ENCODE results near the gene CA9.
A peak's percentile ranks its signal among the peaks of the same experiment; 100 is the strongest.

CA9 gene

DNA sequence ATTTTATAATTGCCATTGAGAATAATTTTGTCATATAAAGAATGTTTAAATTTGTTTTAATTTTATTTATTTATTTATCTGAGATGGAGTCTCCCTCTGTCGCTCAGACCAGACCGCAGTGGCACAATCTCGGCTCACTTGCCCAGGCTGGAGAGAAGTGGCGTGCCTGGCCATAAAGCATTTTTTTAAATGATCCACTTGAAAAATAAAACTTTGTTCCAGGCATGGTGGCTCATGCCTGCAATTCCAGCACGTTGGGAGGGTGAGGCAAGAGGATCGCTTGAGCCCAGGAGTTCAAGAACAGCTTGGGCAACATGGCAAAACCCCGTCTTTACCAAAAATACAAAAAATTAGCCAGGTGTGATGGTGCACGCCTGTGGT is 20.9 kb upstream of the CA9 start:
- no peak for DNase-seq

DNA sequence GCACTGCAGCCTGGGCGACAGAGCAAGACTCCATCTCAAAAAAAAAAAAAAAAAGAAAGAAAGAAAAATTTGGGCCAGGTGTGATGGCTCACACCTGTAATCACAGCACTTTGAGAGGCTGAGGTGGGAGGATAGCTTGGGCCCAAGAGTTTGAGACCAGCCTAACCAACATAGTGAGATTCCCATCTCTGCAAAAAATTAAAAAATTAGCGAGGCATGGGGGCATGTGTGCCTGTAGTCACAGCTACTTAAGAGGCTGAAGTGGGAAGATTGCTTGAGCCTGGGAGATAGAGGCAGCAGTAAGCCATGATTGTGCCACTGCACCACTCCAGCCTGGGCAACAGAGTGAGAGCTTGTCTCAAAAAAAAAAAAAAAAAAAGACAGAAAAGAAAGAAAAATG is 20.1 kb upstream of the CA9 start:
- no peak for DNase-seq

DNA sequence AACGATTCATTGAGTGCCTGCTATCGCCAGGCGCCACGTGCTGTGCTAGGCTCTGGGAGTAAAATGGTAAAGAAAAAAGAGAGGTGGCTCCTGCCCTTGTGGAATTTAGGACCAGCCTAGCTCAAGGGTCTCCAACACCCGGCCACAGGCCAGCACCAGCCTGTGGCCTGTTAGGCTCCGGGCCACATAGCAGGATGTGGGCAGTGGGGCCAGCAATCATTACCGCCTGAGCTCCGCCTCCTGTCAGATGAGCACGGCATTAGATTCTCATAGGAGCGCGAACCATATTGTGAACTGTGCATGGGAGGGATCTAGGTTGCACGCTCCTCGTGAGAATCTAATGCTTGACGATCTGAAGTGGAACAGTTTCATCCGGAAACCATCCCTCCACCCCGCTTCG is 17.4 kb upstream of the CA9 start:
- peak; percentile 26 for DNase-seq

DNA sequence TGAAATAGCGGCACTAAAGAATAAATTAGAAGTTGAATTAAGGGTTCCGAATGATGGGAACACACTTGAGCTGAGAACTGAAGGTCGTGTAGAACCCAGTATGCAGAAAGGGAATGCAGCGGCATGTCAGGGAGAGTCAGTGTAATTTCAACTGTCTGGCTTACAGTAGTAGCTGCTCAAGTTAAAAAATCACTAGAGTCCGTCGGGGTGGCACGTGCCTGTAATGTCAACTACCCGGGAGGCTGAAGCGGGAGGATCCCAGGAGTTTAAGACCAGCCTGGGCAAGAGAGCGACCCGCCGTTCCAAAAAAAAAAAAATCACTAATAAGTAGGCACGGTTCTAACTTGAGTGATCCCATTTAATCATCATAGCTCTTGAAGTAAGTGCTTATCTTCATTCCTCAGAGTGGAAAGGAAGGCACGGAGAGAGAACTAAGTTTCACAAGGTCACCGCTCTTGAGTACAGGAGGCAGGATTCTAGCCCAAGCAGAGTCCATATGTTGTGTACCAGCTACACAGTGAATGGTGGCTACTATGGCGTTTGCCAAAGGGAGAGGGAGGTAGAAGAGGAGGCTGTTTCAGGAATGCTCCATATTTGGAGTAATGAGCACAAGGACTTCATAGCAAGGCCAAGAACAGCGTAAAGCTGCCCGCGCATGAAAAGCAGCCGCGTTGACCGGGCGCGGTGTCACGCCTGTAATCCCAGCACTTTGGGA is 16.7 kb upstream of the CA9 start:
- no peak for DNase-seq

DNA sequence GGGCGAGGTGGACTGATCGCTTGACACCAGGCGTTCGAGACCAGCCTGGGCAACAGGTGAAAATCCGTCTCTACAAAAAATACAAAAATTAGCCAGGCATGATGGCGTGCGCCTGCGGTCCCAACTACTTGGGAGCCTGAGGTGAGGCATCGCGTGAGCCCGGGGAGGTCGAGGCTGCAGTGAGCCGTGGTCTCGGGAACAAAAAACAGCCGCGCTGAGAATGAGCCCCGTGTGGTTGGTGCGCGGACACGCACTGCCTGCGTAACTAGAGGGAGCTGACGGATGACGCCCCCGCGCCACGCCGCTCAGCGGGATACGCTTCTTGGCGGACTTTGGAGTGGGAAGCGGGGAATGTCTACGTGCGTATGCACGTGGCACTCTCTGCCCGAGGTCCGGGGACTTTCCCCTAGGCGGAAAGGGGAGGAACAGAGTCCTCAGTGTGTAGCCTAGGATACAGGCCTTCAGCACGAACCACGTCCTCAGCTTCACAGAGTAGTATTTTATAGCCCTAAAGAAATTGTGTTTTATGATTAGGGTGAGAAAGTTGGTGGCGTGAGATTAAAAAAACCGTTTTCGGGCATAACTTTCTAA is 16.1 kb upstream of the CA9 start, which contains the start of gene RMRP:
Gene RMRP, minus strand, starts transcription at position 474 of the 591 bp plus-strand sequence.
- peak; percentile 93 for DNase-seq

DNA sequence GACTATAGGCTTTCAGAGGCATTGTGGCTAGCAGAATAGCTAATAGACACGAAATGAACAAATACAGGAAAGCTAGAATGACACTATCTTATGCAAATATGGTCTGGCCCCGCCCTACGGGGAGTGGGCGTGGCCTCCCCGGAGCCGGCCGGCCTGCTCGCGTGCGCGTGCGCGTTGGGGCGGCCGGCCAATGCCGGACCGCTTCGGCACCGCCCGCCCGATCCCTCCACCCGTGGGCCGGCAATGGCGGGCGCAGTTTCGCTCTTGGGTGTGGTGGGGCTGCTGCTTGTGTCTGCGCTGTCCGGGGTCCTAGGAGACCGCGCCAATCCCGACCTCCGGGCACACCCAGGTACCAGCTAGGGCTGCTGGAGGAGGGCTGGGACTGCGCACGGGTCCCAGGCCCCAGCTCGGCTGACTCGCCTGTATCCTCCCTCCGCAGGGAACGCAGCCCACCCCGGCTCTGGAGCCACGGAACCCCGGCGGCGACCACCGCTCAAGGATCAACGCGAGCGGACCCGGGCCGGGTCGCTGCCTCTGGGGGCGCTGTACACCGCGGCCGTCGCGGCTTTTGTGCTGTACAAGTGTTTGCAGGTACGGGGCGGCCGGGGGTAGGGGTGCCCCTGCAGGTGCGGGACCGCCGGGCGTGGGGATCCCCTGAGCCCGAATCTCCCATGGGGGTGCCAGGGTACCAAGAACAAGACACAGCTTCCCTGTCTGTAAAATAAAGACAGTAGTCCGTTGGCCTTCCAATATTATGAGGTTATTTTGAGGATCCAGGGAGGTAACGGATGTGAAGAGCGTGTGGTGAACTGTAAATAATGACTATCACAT is 15.4 kb upstream of the CA9 start, which contains the start of gene CCDC107:
Gene CCDC107, plus strand, starts transcription at position 156 of the 831 bp plus-strand sequence. Its CDS starts 88 bp downstream, at position 244.
- DNase-seq, result peak; percentile 84

DNA sequence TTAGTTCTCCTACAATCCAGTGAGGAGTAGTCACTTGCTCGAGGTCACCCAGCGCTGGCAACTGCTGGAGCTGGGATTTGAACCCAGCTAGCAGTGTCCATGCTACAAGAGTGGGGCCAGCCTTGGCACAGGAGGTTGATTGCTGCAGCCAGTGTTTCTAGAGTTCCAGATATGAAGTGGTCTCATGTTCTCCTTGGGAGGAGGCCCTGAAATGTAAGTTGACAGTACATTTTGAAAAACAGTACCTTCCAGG is 14.8 kb upstream of the CA9 start:
- no peak for DNase-seq

DNA sequence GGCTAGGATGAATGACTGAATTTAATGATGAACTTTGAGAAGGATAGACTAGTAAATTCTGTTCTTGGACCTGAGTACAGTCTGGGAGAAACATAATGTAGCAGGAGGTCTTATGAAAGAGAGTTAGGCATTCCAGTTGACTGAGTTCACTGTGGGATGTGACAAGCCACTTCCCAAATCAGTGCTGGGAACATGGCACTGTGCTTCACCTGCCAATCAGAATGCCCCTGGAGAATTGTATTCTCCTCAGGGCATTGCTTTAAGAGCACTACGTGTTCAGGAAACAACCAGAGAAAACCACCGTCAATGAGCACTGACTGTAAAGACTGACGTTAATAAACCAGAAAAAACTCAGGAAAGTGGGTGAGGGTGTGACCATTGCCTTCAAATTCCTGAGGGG is 14.4 kb upstream of the CA9 start:
- DNase-seq, result peak; percentile 28

DNA sequence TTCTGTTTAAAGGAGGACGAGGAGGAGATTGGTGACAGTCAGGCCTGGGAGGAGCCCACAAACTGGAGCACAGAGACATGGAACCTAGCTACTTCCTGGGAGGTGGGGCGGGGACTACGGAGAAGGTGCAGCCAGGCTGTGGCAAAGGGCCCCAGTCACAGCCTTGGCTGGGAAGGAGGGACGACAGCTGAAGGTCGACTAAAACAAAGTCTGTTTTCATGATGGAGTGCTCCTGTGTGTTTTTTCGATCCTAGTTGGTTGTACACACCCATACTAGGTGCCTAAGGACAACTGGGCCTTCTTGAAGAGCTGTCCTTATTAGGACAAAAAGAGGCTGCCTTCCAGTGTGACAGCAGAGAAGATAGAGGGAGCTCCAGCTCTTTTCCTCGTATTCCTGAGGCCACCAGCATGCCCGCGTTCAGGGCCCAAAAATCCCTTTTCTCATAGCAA is 12.7 kb upstream of the CA9 start:
- DNase-seq, result no peak

DNA sequence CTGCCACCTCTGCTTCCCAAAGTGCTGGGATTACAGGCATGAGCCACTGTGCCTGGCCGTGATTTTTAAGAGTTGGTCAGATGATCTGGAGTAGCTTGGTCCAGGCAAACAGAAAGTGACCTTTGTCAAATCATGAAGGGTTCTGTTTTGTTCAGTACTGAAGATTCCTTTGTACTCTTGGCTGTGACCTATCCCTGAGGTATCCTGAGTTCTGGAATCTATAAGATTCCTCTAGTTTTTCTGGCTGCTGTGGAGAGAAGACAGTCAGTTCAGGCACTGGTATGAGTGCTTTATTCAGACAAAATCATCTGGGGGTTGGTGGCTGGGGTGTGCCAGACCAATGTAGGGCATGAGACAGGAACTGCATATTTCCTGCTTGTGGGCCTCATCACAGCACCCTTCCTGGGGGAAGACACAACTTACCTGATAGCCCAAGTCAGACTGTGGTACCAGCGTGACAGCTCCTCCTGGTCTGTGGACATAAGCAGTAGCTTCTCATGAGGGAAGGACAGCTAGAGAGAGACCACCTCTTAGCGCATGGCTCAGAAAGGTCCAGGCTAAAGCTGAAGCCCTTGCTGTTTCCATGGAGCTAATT is 11.9 kb upstream of the CA9 start:
- peak; percentile 70 for DNase-seq

DNA sequence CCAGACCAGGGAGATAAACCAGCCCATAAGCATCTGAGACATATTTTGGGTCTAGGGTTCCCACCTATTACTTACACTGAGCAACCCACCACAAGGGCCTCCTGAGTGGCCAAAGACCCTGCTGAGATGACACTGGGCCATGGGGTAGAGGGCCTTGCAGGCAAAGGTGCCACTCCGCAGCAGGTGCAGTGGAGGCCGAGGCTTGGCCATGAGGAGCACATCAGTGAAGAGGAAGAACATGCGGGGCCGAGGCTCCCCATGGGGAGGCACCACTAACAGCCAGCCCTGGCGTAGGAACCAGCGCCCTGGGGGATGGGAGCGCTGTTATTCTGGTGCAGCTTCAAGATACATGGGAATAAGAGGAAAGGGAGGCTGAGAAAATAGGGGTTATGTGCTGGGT is 11.3 kb upstream of the CA9 start:
- no peak for DNase-seq

DNA sequence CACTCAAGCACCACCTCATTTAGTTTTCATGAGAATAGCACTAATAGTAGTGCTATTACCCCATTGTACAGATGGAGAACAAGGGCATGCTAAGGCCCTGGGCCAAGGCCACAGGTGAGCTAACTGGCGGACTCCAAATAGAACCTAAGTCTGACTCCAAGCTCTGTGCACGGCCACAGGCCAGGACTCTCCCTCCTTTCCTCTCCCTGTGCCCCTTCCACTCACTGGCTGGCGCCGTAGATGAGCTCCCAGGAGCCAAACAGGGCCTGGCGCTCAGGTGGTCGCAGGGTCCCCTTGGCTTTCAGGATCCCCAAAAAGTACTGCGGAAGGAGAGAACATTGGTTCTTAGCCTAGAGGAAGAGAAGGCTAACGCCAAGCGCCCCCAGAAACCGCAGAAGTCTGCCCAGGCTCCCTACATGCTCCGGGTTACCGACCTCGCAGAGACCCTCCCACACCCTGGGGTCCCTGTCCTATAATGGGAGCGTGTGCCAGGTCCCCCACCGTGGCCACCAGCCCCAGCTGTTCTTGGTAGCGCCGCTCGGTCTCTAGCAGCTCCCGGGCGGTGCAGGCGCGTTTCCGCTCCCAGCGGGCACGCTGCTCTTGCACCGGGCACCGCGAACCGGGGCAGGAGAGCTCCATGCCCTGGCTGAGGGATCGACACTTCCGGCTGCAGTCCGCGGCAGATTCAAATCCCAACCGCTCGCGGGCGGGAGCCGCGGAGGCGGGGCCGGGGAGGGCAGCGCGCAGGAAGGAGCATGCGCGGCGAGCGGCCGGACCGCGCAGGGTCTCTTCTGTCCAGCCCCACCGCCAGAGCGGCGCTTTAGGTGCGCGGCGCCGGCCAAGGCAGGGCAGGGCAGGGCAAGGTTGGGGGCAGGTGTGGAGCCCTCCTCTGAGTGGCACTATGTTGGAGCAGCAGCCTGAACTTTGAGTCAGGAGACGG is 8.9 kb upstream of the CA9 start, which contains the start of gene ARHGEF39:
Gene ARHGEF39, minus strand, starts transcription at position 665 of the 940 bp plus-strand sequence. Its CDS starts 26 bp downstream, at position 639.
- DNase-seq, result peak; percentile 71

DNA sequence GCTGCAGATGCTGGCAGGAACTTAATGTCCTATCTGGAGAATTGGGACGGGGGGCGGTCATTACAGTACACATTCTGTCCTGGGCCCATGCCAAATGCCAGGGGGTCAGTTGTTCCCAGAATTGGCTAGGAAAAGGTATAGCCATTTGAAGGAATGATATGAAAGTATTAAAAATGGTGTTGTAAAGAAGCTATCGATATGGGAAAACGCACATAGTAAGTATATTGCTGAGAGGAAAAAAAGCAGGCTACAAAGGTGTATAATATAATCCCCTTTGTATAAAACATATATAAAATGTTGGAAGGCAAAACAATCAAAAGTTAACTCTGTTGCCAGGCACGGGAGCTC is 8.3 kb upstream of the CA9 start:
- DNase-seq, result no peak

DNA sequence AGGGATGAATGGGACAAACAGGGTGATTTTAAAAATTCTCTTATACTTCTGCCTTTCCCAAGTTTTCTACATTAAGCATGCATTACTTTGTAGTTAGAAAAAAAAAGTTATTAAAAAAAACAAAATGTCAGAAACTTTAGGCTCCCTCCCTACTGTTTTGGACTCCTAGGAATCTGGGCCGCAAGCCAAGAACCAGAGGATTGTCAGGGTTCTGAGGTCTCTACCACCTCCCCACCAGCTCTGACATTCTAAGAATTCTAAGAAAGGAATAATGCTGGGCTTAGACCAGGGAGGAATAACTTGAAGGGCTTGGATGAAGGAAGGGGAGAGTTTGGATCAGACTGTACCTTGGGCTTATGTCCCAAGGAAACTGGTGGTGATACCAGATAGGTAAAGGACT is 7.7 kb upstream of the CA9 start:
- DNase-seq, result no peak

DNA sequence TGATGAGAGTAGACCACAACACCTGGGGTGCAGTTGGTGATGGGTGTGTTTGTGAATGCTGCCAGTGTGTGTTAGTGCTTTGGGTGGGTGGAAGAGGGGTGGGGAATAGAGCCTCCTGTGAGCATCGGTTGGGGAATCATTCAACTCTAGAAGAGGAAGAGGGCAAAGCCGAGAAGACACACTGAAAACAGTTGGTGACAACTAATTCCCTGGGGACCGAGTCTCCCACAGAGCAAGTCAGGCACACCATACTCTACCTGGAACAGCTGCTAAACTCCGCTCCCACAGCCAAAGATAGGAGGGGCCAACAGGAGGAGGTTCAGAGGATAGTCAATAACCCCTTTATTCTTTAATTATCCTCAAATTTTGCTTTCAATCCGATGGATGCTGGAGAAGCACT is 7.2 kb upstream of the CA9 start:
- DNase-seq, result no peak

DNA sequence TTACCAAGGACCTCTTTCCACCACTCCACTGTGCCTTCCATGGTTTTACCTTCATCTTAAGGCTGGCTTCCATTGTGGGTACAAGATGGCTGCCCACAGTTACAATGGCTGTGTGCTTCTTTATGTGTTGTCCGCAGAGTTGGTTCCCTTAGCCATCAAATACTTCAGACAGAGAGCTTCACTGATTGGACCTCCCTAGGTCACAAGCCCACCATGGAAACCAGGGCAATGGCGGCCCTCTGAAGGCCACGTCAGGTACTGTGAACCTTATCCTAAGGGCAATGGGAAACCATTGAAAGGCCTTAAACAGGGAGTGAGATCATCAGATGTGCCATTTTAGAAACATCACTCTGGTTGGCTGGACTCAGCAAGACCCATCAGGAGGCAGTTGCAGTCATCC is 5.8 kb upstream of the CA9 start:
- DNase-seq, result no peak

DNA sequence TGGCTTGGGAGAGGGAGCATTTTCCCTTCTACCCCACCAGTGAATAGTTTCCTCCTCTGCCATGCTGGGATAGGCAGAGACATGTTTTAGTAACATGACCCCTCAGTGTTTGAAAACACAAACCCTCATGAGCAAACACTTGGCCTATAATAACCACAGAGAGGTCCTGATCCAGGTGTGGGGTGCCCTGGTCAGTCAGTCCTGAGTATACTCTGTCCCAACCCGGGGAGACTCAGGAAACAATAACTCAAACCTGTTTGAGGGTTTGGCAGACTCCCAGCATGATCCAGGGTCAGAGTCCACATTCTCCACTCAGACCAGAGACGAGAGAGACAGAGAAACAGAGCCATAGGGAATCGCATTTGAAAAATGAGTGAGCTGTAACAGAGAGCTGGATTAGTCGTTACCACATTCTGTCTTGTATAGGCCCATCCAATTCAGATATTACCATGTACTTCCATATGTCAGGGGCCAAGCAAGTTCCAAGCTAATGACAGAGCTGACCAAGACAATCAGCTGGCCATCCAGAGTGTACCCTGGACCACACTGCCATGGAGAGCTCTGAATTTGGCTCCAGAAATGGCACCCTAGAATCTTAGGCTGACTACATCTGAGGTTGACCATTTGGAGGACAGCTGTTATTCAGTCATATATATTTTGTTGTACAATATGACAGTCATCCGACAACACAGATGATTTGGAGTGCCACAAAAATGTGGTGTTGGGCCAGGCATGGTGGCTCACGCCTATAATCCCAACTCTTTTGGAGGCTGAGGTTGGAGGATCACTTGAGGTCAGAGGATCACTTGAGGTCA is 4.2 kb upstream of the CA9 start:
- no peak for DNase-seq

DNA sequence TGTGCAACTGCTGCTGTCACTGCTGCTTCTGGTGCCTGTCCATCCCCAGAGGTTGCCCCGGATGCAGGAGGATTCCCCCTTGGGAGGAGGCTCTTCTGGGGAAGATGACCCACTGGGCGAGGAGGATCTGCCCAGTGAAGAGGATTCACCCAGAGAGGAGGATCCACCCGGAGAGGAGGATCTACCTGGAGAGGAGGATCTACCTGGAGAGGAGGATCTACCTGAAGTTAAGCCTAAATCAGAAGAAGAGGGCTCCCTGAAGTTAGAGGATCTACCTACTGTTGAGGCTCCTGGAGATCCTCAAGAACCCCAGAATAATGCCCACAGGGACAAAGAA is 265 bp downstream of the CA9 start:
- no peak for DNase-seq

DNA sequence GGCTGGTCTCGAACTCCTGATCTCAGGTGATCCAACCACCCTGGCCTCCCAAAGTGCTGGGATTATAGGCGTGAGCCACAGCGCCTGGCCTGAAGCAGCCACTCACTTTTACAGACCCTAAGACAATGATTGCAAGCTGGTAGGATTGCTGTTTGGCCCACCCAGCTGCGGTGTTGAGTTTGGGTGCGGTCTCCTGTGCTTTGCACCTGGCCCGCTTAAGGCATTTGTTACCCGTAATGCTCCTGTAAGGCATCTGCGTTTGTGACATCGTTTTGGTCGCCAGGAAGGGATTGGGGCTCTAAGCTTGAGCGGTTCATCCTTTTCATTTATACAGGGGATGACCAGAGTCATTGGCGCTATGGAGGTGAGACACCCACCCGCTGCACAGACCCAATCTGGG is 1.5 kb downstream of the CA9 start:
- DNase-seq, result no peak

DNA sequence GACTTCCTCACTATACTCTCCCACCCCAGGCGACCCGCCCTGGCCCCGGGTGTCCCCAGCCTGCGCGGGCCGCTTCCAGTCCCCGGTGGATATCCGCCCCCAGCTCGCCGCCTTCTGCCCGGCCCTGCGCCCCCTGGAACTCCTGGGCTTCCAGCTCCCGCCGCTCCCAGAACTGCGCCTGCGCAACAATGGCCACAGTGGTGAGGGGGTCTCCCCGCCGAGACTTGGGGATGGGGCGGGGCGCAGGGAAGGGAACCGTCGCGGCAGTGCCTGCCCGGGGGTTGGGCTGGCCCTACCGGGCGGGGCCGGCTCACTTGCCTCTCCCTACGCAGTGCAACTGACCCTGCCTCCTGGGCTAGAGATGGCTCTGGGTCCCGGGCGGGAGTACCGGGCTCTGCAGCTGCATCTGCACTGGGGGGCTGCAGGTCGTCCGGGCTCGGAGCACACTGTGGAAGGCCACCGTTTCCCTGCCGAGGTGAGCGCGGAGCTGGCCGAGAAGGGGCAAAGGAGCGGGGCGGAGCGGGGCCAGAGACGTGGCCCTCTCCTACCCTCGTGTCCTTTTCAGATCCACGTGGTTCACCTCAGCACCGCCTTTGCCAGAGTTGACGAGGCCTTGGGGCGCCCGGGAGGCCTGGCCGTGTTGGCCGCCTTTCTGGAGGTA is 2.1 kb downstream of the CA9 start:
- no peak for DNase-seq

DNA sequence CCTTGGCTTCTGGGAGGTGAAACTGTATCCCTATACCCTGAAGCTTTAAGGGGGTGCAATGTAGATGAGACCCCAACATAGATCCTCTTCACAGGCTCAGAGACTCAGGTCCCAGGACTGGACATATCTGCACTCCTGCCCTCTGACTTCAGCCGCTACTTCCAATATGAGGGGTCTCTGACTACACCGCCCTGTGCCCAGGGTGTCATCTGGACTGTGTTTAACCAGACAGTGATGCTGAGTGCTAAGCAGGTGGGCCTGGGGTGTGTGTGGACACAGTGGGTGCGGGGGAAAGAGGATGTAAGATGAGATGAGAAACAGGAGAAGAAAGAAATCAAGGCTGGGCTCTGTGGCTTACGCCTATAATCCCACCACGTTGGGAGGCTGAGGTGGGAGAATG is 5.4 kb downstream of the CA9 start:
- DNase-seq, result no peak
